Duodenal mucosa (tissue), 2 donors: ENCODE measurements around the gene SGSM2.

Experiments used
- H3K27ac ChIP-seq: one replicate; pipeline ENCODE4 v1.7.0; 2013; ENCODE audit warnings: low read depth, low read length
- H3K27me3 ChIP-seq, 2 donors: one replicate each; pipeline ENCODE4 v1.7.0; 2013; ENCODE audit warnings: low read length in 2 of 2, control low read depth in 1 of 2; ENCODE audit not compliant: insufficient read depth in 2 of 2, control insufficient read depth in 1 of 2
- H3K36me3 ChIP-seq, 2 donors: one replicate each; pipeline ENCODE4 v1.7.0; 2013; ENCODE audit warnings: low read length in 2 of 2, control low read depth in 1 of 2; ENCODE audit not compliant: insufficient read depth in 2 of 2, control insufficient read depth in 1 of 2
- H3K4me1 ChIP-seq, 2 donors: one replicate each; pipeline ENCODE4 v1.7.0; 2013; ENCODE audit warnings: low read length in 2 of 2, control low read depth in 1 of 2; ENCODE audit not compliant: insufficient read depth in 2 of 2, control insufficient read depth in 1 of 2
- H3K4me3 ChIP-seq, 2 donors: one replicate each; pipeline ENCODE4 v1.7.0; 2013; ENCODE audit warnings: low read length in 2 of 2, low read depth in 1 of 2
- H3K9ac ChIP-seq, 2 donors: one replicate each; pipeline ENCODE4 v1.7.0; 2013; ENCODE audit warnings: low read length in 2 of 2, low read depth in 1 of 2
- H3K9me3 ChIP-seq, 2 donors: one replicate each; pipeline ENCODE4 v1.7.0; 2013; ENCODE audit warnings: low read length in 2 of 2, control low read depth in 1 of 2; ENCODE audit not compliant: control insufficient read depth in 1 of 2

Gene SGSM2

DNA sequence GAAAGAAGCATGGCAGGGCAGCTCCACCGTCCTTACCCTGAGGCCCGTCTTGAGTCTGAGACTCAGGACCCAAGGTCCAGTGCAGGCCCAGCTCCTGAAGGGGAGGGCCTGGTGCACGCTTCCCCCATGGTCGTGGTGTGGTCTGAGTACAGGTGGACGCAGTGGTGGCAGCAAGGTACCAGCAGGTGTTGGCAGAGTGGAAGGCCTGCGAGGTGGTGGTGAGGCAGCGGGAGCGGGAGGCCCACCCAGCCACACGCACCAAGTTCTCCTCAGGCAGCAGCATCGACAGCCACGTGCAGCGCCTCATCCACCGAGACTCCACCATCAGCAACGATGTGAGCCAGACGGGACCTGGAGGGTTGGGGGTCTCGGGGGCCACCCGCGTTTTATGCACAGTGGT lies 35.9 kb downstream of the SGSM2 start:
- Histone ChIP-seq H3K9ac (no peak overlapping the region), H3K36me3 (peaks cover 20 to 46% of the 10 kb centered on the region in 2 donors), H3K27ac (no peak overlapping the region), H3K4me1 (no peaks in the 10 kb centered on the region), H3K4me3 (no peak overlapping the region), H3K27me3 (no peaks in the 10 kb centered on the region), H3K9me3 (no peaks in the 10 kb centered on the region)

- no peak overlapping the region for H3K4me3 ChIP-seq
- H3K27ac ChIP-seq: no peak overlapping the region
- H3K27me3 ChIP-seq: no peaks in the 10 kb centered on the region
- no peaks in the 10 kb centered on the region for H3K4me1 ChIP-seq
- H3K9ac ChIP-seq: no peak overlapping the region
- H3K36me3 ChIP-seq: peaks cover 25 to 58% of the 10 kb centered on the region in 2 donors
- no peaks in the 10 kb centered on the region for H3K9me3 ChIP-seq
These were observed 37.4 kb downstream of the SGSM2 start for GRCh38 chr17:2374549-2375285.

- Histone ChIP-seq H3K9ac (no peak overlapping the region), H3K27me3 (no peaks in the 10 kb centered on the region), H3K9me3 (no peaks in the 10 kb centered on the region), H3K4me1 (no peaks in the 10 kb centered on the region), H3K36me3 (peaks cover 25 to 64% of the 10 kb centered on the region in 2 donors), H3K4me3 (no peak overlapping the region), H3K27ac (no peak overlapping the region)
These were observed 38.1 kb downstream of the SGSM2 start for GRCh38 chr17:2375406-2375805.

GRCh38 chr17:2376107-2376506 lies 38.8 kb downstream of the SGSM2 start:
- Histone ChIP-seq H3K4me1 (no peaks in the 10 kb centered on the region), H3K9me3 (no peaks in the 10 kb centered on the region), H3K27ac (no peak overlapping the region), H3K36me3 (peaks cover 24 to 68% of the 10 kb centered on the region in 2 donors), H3K4me3 (no peak overlapping the region), H3K27me3 (no peaks in the 10 kb centered on the region), H3K9ac (no peak overlapping the region)

GRCh38 chr17:2377659-2378058 lies 40.4 kb downstream of the SGSM2 start:
- Histone ChIP-seq H3K4me3 (no peak overlapping the region), H3K36me3 (peaks cover 21 to 63% of the 10 kb centered on the region in 2 donors), H3K4me1 (no peaks in the 10 kb centered on the region), H3K9ac (no peak overlapping the region), H3K9me3 (no peaks in the 10 kb centered on the region), H3K27me3 (no peaks in the 10 kb centered on the region), H3K27ac (no peak overlapping the region)

- Histone ChIP-seq H3K36me3 (peaks cover 15 to 51% of the 10 kb centered on the region in 2 donors), H3K4me3 (no peak overlapping the region), H3K27me3 (no peaks in the 10 kb centered on the region), H3K9ac (no peak overlapping the region), H3K27ac (no peak overlapping the region), H3K9me3 (no peaks in the 10 kb centered on the region), H3K4me1 (peaks cover 10% of the 10 kb centered on the region in 2 donors)
These were observed 41.6 kb downstream of the SGSM2 start for GRCh38 chr17:2378905-2379304.

- H3K9ac ChIP-seq: no peak overlapping the region
- H3K4me3 ChIP-seq: no peak overlapping the region
- H3K4me1 ChIP-seq: peaks cover 16 to 18% of the 10 kb centered on the region in 2 donors
- H3K36me3 ChIP-seq: peaks cover 15 to 49% of the 10 kb centered on the region in 2 donors
- H3K9me3 ChIP-seq: no peaks in the 10 kb centered on the region
- H3K27me3 ChIP-seq: no peaks in the 10 kb centered on the region
- H3K27ac ChIP-seq: no peak overlapping the region
These were observed 42.4 kb downstream of the SGSM2 start for GRCh38 chr17:2379489-2380225.

DNA sequence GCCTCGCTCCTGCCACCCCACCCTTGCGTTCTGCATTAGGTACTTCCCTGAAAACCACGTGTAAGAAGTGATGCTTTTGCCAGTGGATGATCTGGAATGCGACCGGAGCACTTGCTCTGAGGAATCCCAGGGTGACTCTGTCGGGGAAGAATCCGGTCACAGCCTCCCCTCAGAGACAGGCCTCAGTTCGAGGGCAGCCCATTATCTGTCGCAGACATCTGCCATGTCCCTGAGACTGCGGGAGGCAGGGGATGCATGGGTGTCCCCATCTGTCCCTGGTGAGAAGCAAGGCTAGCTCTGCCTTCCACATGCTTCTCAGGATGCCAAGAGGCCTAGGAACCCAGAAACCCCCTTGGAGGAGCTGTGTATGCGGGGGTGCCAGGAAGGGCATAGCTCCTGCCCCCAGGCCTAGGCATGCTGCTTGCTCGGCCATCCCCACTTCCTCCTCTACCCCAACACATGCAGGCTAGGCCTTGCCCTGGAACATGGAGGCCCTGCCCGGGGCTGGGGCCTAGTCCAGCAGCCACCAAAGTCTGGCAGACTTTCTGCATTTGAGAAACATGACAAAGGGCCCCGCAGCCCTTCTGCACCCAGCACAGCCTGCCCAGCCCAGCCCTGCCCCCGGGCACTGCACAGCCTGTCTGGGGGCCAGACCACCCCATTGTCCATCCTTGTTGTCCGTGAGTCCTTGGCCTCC lies 43.1 kb downstream of the SGSM2 start:
- no peaks in the 10 kb centered on the region for H3K27me3 ChIP-seq
- no peak overlapping the region for H3K9ac ChIP-seq
- H3K9me3 ChIP-seq: no peaks in the 10 kb centered on the region
- H3K4me1 ChIP-seq: peaks cover 16 to 20% of the 10 kb centered on the region in 2 donors
- H3K27ac ChIP-seq: no peak overlapping the region
- H3K4me3 ChIP-seq: no peak overlapping the region
- peaks cover 15 to 44% of the 10 kb centered on the region in 2 donors for H3K36me3 ChIP-seq

DNA sequence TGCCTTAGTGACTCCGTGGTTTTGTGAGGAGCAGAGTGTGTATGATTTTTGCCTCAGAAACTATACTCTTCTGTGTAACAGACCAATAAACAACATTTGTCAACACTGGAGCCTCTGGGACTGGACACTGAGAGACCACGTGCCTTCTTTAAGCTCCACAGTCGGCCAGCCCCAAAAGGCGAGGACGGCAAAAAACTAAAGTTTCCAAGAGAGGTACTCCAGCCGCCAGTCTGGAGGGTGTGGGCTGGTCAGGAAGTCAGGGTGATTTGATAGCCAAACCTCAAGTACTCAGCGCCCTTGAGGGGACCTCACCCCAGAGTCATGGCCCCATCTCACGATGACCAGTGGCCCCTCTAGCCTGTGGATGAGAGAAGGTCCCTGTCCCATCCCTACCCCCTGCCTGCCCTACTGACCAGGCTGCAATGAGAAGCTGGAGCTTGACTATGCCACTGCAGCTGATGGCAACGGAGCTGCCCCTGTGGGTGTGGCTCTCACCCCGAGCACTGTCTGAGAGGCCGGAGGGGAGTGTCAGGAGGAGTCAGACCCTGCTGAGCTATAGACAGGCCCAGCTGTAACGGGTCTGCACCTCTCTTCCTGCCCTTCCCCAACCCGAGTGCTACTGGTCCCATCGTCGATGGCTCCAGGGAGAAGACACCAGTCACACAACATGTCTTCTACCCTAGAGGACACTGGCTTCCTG lies 43.8 kb downstream of the SGSM2 start:
- Histone ChIP-seq H3K9me3 (no peaks in the 10 kb centered on the region), H3K27me3 (no peaks in the 10 kb centered on the region), H3K36me3 (peaks cover 15 to 43% of the 10 kb centered on the region in 2 donors), H3K27ac (no peak overlapping the region), H3K4me1 (peaks cover 22 to 27% of the 10 kb centered on the region in 2 donors), H3K4me3 (no peak overlapping the region), H3K9ac (no peak overlapping the region)
